Hematopoietic multipotent progenitor cell treated with erythropoietin and hydrocortisone succinate and interleukin-3 and kit ligand, for 4 days (in vitro differentiated cells): ENCODE results near the gene BAD.
"Not testable (repeated sequence)": the region's sequence is repeated elsewhere in the genome, so short reads cannot be mapped to it uniquely, and the experiment has no call there.

ENCODE experiments used
- DNase-seq: peaks from one replicate; pipeline ENCODE4 v3.0.0-alpha.2; 2015

Gene BAD

GRCh38 chr11:64255135-64256128, 29.0 kb downstream of the BAD start:
- DNase-seq: no peak

- no peak for DNase-seq
Observed at GRCh38 chr11:64254326-64254725, 30.1 kb downstream of the BAD start.

- DNase-seq: no peak
Observed at GRCh38 chr11:64253481-64253880, 31.0 kb downstream of the BAD start.

DNA sequence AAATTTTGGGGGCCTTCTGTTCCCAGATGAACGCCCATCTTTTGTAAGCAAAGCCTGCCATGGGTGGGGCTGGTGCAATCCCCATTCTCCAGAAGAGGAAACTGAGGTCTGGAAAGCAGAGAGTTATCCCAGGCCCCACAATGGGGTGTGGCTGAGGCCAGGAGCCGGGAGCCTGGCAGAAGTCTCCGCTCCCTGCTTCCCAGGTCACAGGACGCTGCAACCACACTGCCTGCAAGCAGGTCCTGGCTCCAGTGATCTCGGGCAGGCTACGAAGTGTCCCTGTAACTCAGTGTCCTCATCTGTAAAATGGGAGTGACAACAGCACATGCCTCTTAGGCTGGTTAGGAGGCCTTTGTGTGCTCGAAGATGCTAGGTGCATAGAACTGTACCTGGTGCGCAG, 31.4 kb downstream of the BAD start:
- DNase-seq: no peak

DNA sequence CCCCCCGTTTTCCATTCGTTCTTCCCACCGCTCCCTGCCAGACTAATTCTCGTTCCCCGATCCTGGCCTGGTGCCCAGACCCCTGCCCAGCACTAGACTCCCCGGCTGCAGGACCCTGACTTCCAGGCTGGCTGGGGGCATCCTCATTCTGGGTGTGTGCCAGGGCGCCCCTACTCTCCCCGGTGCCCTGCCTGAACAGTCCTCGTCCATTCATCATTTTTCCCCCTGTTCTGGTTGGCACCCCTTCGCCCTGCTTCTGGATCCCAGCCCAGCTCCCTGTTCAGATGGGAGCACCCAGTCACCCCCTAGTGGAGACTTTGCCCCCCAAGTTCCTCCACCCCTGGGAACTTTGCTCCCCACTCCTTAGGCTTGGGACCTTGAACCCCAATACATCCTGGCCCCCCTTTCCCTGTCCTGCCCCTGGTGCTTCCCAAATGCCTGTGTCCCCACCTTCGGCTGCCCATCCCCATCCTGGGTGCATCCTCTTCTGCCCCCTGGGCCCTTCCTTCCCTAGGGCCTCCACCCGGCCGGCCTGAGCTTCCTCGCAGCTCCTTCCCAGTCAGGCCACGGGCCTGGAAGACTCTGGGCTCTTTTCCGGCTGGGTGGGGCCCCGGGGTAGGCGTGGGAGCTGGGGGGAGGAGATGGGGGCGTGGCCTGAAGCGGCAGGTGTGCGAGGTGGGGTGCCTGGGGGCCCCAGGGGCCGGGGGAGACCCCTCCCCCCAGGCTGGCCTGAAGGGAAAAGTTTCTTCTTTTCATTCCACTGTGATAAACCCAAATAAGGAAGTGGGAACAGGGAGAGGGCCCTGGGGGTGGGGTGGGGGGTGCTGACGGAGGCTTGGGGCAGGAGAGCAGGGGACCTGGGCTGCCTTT, 32.2 kb downstream of the BAD start:
- DNase-seq: peak; percentile 54

DNA sequence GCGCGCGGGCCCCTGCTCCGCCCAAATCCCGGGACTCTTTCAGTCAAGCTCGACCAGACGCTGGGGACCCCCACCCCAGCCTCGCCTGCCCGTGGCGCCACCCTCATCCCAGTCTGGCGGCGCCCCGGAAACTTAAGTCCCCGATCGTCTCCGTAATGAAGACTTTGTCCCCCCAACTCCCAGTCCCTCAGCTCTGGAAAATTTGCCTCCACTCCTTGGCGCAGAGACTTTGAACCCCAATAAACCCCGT, 32.8 kb downstream of the BAD start:
- DNase-seq: no peak

DNA sequence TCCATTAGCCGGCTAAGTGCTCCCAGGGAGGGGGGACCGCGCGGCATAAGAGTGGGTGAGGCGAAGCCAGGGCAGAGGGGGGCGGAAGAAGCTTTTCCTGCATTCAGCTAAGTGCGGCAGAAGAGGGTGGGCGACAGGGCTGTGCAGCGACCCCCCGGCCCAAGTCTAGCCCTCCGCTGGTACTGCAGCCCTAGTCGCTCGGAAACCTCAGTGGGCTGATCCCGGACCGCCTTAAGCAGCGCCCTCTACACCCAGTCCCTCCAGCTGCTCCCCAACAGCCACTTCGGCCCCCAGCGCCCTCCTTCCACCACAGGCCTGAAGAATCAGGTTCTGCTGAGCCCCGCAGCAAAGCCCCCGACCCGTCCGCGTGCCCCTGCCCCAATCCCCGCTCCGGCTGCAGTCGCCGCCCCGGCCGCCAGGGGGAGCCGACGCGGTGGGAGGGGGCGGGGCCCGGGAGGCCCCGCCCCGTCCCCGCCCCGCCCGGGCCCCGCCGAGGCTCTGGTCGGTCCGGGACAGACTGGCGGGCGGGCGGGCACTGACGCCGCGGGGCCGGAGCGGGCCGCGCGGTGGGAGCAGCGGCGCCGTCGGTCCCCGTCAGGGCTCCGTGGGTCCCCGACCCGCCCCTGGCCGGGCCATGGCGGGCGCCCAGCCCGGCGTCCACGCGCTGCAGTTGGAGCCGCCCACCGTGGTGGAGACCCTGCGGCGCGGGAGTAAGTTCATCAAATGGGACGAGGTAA, 33.3 kb downstream of the BAD start, which contains the start of gene PLCB3:
PLCB3 (plus strand) TSS at position 515 of the 737 bp plus-strand sequence; CDS start at position 635, 120 bp downstream.
- peak; percentile 68 for DNase-seq

DNA sequence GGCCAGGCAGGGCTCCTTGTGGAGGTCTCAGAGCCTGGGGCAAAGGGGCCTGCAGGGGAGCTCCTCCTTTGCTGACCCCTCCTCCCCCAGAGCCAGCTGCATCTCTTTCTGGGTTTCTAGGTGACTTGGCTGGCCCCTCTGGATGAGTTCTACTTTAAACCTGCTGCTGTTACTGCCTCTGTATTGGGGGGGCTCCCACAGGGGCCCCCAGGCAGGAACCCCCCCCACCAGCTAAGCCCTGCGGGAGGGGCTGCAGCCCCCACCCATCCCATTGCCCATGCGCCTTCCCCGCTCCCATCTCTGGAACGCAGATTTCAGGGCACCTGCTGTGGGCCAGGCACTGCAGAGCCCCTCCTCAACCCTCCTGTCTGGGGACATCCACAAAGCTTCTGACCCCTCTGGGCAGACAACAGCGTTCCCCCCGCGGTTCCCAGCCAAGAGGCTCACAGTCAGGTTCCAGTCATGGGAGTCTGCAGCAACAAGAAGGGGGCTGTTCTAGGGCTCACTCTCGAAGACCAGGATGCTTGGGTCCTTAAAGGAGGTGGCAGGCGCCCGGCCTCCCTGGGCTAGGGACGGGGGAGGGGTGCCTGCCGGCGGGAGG, 34.0 kb downstream of the BAD start:
- peak; percentile 65 for DNase-seq

GRCh38 chr11:64249563-64250414, 34.7 kb downstream of the BAD start:
- no peak for DNase-seq

GRCh38 chr11:64249038-64249437, 35.4 kb downstream of the BAD start:
- DNase-seq: no peak

DNA sequence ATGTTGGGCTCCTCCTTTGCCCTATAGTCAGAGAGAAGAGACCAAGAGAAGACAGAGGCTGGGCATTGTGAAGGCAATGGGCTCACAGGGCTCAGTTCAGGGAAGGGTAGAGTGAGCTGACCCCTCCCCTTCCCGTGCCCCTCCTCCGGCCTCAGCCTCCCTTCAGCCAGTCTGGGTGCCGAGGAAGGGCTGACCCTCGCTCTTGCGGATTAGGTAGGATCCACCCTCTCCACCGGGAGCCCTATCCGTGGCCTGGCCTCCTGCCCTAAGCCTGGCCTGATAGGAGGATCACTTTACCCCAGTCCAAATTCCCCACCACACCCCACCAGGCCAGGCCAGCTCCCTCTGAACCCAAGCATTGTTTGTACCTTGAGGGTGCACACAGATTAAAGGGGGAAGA, 35.9 kb downstream of the BAD start:
- no peak for DNase-seq

DNA sequence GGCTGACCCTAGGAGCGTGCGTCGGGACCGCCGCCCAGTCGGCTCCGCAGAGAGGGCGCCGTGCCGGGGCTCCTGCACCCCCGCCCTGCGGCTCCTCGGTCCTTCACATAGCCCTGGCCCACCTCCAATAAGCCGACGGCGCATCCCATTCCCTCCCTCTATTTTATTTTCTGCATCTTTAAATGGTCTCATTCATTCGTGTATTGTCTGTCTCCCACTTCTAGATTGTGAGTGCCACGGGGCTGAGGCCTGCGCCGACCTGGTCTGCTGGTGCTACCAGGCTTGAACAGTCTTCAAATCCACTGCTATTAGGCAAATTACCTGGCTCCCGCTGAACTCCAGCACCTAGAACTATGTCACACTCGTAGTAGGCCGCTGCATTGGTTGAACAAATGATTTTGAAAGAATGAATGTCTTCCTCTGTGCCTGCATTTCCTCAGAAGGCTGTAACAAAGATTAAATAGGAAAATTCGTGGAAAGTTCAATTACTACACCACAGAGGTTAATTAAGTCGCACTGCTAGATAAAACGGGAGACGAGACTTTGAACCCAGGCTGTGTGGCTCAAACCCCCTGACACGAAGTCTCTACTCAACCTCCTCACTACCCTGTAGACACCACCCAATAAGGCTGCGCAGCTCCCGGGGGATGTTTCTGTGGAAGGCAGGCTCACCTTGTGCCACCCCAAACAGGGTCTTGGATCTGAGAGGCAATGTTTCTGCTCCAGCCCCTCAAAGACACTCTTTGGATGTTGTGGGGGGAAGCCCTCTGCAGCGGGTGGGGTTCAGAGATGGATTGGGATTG, 36.5 kb downstream of the BAD start:
- DNase-seq: no peak

DNA sequence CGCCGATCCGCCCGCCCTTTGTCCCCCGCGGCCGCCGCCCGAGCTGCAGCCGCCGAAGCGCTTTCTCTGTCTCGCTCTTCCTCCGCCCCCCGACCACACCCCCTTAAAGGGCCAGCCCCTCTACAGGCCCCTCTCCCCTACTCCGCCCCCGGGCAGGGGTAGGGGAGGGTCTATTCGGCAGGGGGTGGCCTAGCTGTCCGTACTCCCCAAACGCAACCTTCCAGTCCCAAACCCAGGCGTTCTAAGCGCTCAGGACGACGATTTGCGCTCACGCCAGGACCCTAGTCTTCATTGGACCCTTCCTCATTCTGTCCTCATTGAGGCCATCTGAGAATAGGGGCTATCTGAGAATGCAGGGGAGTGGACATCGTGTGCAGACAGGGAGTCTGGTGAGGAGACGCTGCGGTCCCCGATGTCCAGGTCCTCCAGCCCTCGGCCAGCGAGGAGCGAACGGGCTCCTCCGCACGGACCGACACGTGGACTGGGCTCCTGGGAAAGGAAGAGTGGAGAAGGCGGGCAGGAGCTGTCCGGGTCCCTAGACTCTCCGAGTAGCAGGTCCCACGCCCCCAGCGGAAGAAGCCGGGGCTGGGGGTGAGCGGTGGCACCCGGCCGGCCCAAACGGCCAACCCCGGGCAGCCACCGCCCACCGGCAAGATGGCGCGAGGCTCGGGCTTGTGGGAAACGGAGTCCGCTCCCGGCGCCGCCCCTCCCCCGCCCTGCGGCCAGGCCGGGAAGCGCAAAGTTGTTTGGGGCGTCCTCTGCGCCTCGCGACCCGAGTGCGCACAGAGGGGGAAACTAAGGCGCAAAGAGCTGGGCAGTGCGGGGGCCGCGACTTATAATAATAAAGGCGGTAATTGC, 37.4 kb downstream of the BAD start, which contains the start of gene PPP1R14B:
PPP1R14B (minus strand) TSS at position 73 of the 858 bp plus-strand sequence. CDS start 270 bp downstream, outside the sequence.
- peak; percentile 96 for DNase-seq

- not testable (repeated sequence) for DNase-seq
Observed at GRCh38 chr11:64246621-64246870, 37.9 kb downstream of the BAD start.

- peak; percentile 90 for DNase-seq
Observed at GRCh38 chr11:64245797-64246620, 38.5 kb downstream of the BAD start.

GRCh38 chr11:64245401-64245796, 39.1 kb downstream of the BAD start:
- peak; percentile 67 for DNase-seq

DNA sequence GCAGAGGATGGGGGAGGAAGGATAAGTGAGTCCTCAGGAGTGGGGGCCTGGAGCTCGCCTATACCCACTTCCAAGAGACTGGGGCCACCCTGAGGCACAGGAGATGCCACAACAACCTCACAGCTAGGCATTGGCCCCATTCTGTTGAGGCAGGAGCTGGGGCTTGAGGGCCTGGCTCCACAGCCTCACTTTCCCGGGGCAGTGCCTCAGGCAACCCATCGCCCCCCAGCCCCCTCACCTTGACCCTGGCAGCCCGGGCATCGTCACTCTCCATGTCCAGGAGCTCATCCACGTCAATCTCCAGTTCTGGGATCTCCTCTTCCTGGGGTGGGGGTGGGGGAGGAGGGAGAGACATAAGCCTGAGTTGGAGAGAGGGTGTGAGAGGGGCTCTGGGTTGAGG, 39.5 kb downstream of the BAD start:
- no peak for DNase-seq

DNA sequence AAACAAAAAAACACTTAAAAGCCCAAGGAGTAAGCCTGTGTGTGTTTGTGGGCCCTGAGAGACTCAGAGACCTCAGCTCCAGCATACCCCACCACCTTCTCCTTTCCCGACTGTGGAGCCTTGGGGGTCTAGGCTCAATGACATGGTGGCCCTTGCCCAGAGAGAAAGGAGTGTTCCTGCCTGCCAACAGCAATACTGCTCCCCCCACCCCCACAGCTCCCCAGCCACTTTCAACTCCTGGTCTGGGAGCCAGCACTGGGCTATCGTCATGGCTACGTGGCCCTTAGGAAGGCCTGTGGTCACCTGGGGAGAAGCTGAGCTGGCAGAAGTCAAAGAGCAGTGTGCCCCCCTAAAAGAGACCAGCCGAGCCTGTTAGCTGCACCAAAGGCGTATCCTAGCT, 40.4 kb downstream of the BAD start:
- DNase-seq: no peak

- DNase-seq: no peak
Observed at GRCh38 chr11:64243236-64243854, 41.1 kb downstream of the BAD start.
